ENCODE results near the gene CALD1. TPM values are rescaled to one million over a fixed set of nuclear protein-coding genes. Genes with fewer than 3 reads are reported as not detected.

CALD1 gene
- total and polyA plus RNA-seq, 7 donors, result 34.7 to 2,150 (median 1,069) TPM

GRCh38 chr7:134988161-134988560 is 208.7 kb downstream of the CALD1 start:
- intact Hi-C loops (cut with DNase I), result no loop called here
- Histone ChIP-seq H3K27me3 (no peaks in the 10 kb centered on the region), H3K36me3 (no peaks in the 10 kb centered on the region), H3K4me1 (peaks cover 0 to 18% (median 11%) of the 10 kb centered on the region in 4 donors), H3K27ac (no peak overlapping the region), H3K4me3 (no peak overlapping the region), H3K9me3 (no peaks in the 10 kb centered on the region)
- 80 to 84% methylated on average over 5 of the region's 5 CpGs for WGBS, 2 donors
- TF ChIP-seq POLR2A (IDR thresholded peaks at IDR 0.05), result no peak
- TF ChIP-seq POLR2AphosphoS5 (IDR thresholded peaks at IDR 0.05), result no peak
- TF ChIP-seq EP300 (IDR thresholded peaks at IDR 0.05), result no peak
- TF ChIP-seq, protein P1, sequence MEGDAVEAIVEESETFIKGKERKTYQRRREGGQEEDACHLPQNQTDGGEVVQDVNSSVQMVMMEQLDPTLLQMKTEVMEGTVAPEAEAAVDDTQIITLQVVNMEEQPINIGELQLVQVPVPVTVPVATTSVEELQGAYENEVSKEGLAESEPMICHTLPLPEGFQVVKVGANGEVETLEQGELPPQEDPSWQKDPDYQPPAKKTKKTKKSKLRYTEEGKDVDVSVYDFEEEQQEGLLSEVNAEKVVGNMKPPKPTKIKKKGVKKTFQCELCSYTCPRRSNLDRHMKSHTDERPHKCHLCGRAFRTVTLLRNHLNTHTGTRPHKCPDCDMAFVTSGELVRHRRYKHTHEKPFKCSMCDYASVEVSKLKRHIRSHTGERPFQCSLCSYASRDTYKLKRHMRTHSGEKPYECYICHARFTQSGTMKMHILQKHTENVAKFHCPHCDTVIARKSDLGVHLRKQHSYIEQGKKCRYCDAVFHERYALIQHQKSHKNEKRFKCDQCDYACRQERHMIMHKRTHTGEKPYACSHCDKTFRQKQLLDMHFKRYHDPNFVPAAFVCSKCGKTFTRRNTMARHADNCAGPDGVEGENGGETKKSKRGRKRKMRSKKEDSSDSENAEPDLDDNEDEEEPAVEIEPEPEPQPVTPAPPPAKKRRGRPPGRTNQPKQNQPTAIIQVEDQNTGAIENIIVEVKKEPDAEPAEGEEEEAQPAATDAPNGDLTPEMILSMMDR (IDR thresholded peaks at IDR 0.05), result no peak
- no peak for DNase-seq

- WGBS, 2 donors, result 52 to 80% methylated on average over 2 of the region's 2 CpGs
- TF ChIP-seq POLR2AphosphoS5 (IDR thresholded peaks at IDR 0.05), result no peak
- TF ChIP-seq POLR2A (IDR thresholded peaks at IDR 0.05), result no peak
- TF ChIP-seq EP300 (IDR thresholded peaks at IDR 0.05), result no peak
- TF ChIP-seq, protein P1 (IDR thresholded peaks at IDR 0.05), result no peak
- Histone ChIP-seq H3K4me1 (peaks cover 0 to 23% (median 11%) of the 10 kb centered on the region in 4 donors), H3K36me3 (peaks cover 0 to 16% (median 0%) of the 10 kb centered on the region in 4 donors), H3K4me3 (no peak overlapping the region), H3K27ac (no peak overlapping the region), H3K9me3 (no peaks in the 10 kb centered on the region), H3K27me3 (no peaks in the 10 kb centered on the region)
- DNase-seq, result no peak
- intact Hi-C loops (cut with DNase I), result no loop called here
These were observed 212.3 kb downstream of the CALD1 start for GRCh38 chr7:134991469-134992339.

DNA sequence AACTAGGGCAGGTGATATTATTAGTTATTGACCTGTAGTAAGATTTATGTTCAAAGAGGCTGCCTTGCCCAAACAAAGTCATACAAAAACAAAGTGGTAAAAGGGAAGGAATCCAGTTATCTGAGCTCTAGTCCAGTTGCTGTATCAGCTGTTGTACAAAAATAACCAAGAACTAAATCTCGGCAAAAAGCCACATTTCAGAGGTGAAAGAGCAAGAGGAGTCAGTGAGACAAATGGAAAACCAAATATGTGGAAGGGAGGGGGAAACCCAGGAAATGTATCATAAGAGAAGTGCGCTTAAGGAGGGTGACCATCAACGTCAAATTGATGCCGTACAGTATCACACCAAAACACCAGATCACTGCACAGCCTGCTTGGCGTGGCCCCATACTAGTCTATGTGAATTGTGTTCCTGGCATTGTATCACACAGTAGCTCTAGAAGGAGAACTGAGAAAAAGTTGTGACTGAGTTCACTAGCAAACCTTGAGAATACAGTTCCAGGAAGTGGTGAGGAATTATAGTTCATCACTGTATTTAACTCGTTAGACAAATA is 213.3 kb downstream of the CALD1 start:
- Histone ChIP-seq H3K36me3 (peaks cover 0 to 16% (median 0%) of the 10 kb centered on the region in 4 donors), H3K4me3 (no peak overlapping the region), H3K27me3 (no peaks in the 10 kb centered on the region), H3K9me3 (no peaks in the 10 kb centered on the region), H3K4me1 (peaks cover 0 to 21% (median 6%) of the 10 kb centered on the region in 4 donors), H3K27ac (peak overlapping the region in 3 of 4 donors; percentile 1 to 10 (median 9))
- no peak for DNase-seq
- 72 to 84% methylated on average over 6 of the region's 6 CpGs for WGBS, 2 donors
- intact Hi-C loops (cut with DNase I), result no loop called here
- TF ChIP-seq EP300 (IDR thresholded peaks at IDR 0.05) (no peak), POLR2A (IDR thresholded peaks at IDR 0.05) (no peak)

DNA sequence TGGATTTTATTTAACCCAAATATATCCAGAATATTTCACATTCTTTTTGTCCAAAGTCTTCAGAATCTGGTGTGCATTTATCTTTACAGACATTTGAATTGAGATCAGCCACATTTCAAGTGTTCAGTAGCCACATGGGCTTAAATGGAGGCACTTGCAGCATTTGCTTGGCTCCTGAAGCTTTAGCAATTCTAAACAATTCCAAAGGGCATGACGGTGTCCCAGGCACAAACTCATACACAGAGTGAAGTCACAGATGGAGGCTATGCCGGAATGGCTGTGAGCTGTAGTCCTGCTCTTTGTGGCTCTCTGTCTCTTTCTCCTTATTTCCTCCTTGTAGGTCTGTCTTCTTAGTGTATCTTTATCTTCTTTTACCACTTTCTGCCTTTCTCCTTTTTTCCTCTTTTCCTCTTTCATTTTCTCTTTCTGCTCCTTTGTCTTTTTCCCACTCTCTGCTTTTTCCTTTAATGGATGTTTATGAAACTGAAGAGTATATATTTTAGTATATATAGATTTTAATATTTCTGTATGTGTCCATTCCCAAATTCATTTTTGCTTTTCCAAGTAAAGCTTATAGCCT is 214.5 kb downstream of the CALD1 start:
- intact Hi-C loops (cut with DNase I), result no loop called here
- Histone ChIP-seq H3K36me3 (peaks cover 0 to 16% (median 0%) of the 10 kb centered on the region in 4 donors), H3K27me3 (no peaks in the 10 kb centered on the region), H3K9me3 (no peaks in the 10 kb centered on the region), H3K4me1 (peaks cover 0 to 16% (median 4%) of the 10 kb centered on the region in 4 donors), H3K4me3 (no peak overlapping the region), H3K27ac (no peak overlapping the region)
- WGBS, 2 donors, result 89 to 91% methylated on average over 2 of the region's 2 CpGs
- no peak for DNase-seq
- no peak for TF ChIP-seq EP300 (IDR thresholded peaks at IDR 0.05)
- TF ChIP-seq POLR2AphosphoS5 (IDR thresholded peaks at IDR 0.05), result no peak
- TF ChIP-seq POLR2A (IDR thresholded peaks at IDR 0.05), result no peak

DNA sequence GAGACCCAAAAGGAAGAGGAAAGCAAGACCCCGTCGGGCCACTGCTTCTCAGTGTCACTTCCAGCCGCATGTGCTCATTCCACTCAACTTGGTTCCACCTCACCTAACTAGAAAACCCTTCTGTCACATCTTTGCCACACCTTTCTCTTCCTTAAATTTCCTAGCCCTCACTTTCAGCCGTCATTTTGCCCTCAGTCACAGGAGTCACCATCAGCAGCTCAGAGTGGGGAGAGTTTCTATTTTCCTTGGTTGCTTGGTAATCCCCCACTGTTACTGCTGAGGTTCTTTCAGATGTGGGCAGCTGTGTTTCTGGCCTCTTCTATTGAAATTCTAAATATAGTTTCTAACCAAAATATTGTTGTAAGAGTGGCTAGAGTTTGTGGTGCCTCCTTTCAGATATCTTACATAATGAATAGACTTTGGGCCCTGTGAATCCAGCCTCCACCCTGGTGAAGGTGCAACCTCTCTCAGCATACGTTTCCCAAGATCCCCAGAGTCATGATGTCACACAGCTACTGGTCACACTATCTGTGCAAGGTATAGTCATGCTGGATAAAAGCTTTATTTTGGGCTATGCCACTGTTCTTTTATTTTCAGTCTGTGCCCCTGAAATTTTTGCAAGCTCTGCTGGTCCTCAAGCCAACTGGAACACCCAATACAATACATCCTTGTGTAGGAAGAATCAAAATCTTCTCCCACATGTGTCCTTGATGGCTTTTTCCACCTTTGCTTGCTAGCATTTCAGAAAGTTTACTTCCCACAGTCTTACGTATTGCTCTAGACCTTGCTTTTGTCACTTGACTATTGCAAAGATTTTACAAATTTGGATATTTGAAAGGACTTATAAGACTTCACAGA is 216.0 kb downstream of the CALD1 start:
- peaks cover 0 to 16% (median 0%) of the 10 kb centered on the region in 4 donors for H3K36me3 ChIP-seq
- TF ChIP-seq, protein P1 (IDR thresholded peaks at IDR 0.05), result no peak
- no peak for TF ChIP-seq POLR2A (IDR thresholded peaks at IDR 0.05)
- TF ChIP-seq POLR2AphosphoS5 (IDR thresholded peaks at IDR 0.05), result no peak
- no peak for TF ChIP-seq EP300 (IDR thresholded peaks at IDR 0.05)
- WGBS, 2 donors, result 64 to 69% methylated on average over 6 of the region's 6 CpGs
- intact Hi-C loops (cut with DNase I), result no loop called here
- DNase-seq, result no peak
- H3K4me1 ChIP-seq, result peaks cover 0 to 16% (median 4%) of the 10 kb centered on the region in 4 donors
- no peaks in the 10 kb centered on the region for H3K9me3 ChIP-seq
- peak overlapping the region in 3 of 4 donors; percentile 15 to 38 (median 32) for H3K27ac ChIP-seq
- no peaks in the 10 kb centered on the region for H3K27me3 ChIP-seq
- no peak overlapping the region for H3K4me3 ChIP-seq
